Tibial artery (tissue), 4 donors: ENCODE measurements around the gene LHX3.

Experiments used
- DNase-seq, 2 donors: peaks; one replicate each; pipeline ENCODE4 v3.0.0-alpha.2; 2019
- H3K27ac ChIP-seq, 2 donors: fragments of 200-600 bp; sonication (generic) in 1 of 2; 1 replicate in 1 of 2; 2 replicates in 1 of 2; pipeline ENCODE4 v1.5.1; 2018 to 2019; ENCODE audit warnings: mild to moderate bottlenecking in 1 of 2
- H3K27me3 ChIP-seq, 2 donors: fragments of 200-600 bp; sonication (generic) in 1 of 2; one replicate each; pipeline versions ENCODE4 v1.5.1 to v1.6.0; 2016 to 2019
- H3K36me3 ChIP-seq, 3 donors: fragments of 200-600 bp; sonication (generic) in 2 of 3; one replicate each; pipeline ENCODE4 v1.5.1; 2016 to 2019; ENCODE audit warnings: mild to moderate bottlenecking in 2 of 3
- H3K4me1 ChIP-seq, 4 donors: fragments of 200-600 bp; sonication (generic) in 2 of 4; 1 replicate in 3 of 4; 2 replicates in 1 of 4; pipeline ENCODE4 v1.5.1; 2016 to 2019
- H3K4me3 ChIP-seq, 2 donors: fragments of 200-600 bp; sonication (generic) in 1 of 2; 1 replicate in 1 of 2; 2 replicates in 1 of 2; pipeline ENCODE4 v1.5.1; 2018 to 2019; ENCODE audit warnings: mild to moderate bottlenecking in 2 of 2
- H3K9me3 ChIP-seq, 3 donors: fragments of 200-600 bp; sonication (generic) in 1 of 3; one replicate each; pipeline ENCODE4 v1.5.1; 2016 to 2019
- CTCF ChIP-seq, 2 experiments: fragments of 200-600 bp in 1 of 2; fragments of 450-650 bp in 1 of 2; IDR thresholded peaks; one replicate each; pipeline ENCODE4 v1.5.1; 2017 to 2019; ENCODE audit warnings: antibody characterized with exemption in 2 of 2, mild to moderate bottlenecking in 1 of 2, moderate library complexity in 1 of 2
- intact Hi-C: fragments of 100-400 bp; cut with DNase I; formaldehyde crosslinking; loops from one replicate; pipeline ENCODE4 v1.15.0; 2023; ENCODE audit warnings: low total_unique reads

Gene LHX3

GRCh38 chr9:136218271-136218670, 13.3 kb upstream of the LHX3 start:
- no peak for TF ChIP-seq CTCF (IDR thresholded peaks at IDR 0.05)
- intact Hi-C loops, result no loop called here
- no peaks in the 10 kb centered on the region for H3K9me3 ChIP-seq
- H3K4me3 ChIP-seq, result no peak overlapping the region
- H3K36me3 ChIP-seq, result peaks cover 24 to 94% (median 79%) of the 10 kb centered on the region in 3 donors
- no peaks in the 10 kb centered on the region for H3K27me3 ChIP-seq
- H3K27ac ChIP-seq, result no peak overlapping the region
- DNase-seq, result no peak
- no peaks in the 10 kb centered on the region for H3K4me1 ChIP-seq

GRCh38 chr9:136216541-136217244, 11.8 kb upstream of the LHX3 start:
- no peaks in the 10 kb centered on the region for H3K9me3 ChIP-seq
- no peak overlapping the region for H3K27ac ChIP-seq
- TF ChIP-seq CTCF (IDR thresholded peaks at IDR 0.05), result no peak
- H3K27me3 ChIP-seq, result no peaks in the 10 kb centered on the region
- intact Hi-C loops, result no loop called here
- peaks cover 27 to 85% (median 76%) of the 10 kb centered on the region in 3 donors for H3K36me3 ChIP-seq
- H3K4me3 ChIP-seq, result no peak overlapping the region
- H3K4me1 ChIP-seq, result no peaks in the 10 kb centered on the region
- no peak for DNase-seq

GRCh38 chr9:136213733-136214132, 8.8 kb upstream of the LHX3 start:
- no peak for DNase-seq
- Histone ChIP-seq H3K27ac (no peak overlapping the region), H3K27me3 (no peaks in the 10 kb centered on the region), H3K4me1 (no peaks in the 10 kb centered on the region), H3K9me3 (no peaks in the 10 kb centered on the region), H3K36me3 (peaks cover 27 to 91% (median 80%) of the 10 kb centered on the region in 3 donors), H3K4me3 (no peak overlapping the region)
- TF ChIP-seq CTCF (IDR thresholded peaks at IDR 0.05), result no peak
- intact Hi-C loops, result no loop called here

GRCh38 chr9:136212345-136212950, 7.5 kb upstream of the LHX3 start:
- H3K4me3 ChIP-seq, result no peak overlapping the region
- intact Hi-C loops, result no loop called here
- no peaks in the 10 kb centered on the region for H3K4me1 ChIP-seq
- H3K27ac ChIP-seq, result no peak overlapping the region
- no peaks in the 10 kb centered on the region for H3K9me3 ChIP-seq
- no peaks in the 10 kb centered on the region for H3K27me3 ChIP-seq
- peaks cover 27 to 90% (median 71%) of the 10 kb centered on the region in 3 donors for H3K36me3 ChIP-seq
- TF ChIP-seq CTCF (IDR thresholded peaks at IDR 0.05), result no peak
- DNase-seq, result no peak

- Histone ChIP-seq H3K4me1 (no peaks in the 10 kb centered on the region), H3K9me3 (no peaks in the 10 kb centered on the region), H3K4me3 (no peak overlapping the region), H3K27me3 (no peaks in the 10 kb centered on the region), H3K36me3 (peaks cover 27 to 83% (median 65%) of the 10 kb centered on the region in 3 donors), H3K27ac (no peak overlapping the region)
- no peak for TF ChIP-seq CTCF (IDR thresholded peaks at IDR 0.05)
- intact Hi-C loops, result no loop called here
- no peak for DNase-seq
Observed at GRCh38 chr9:136211441-136212344, 6.8 kb upstream of the LHX3 start.
